K562 (cell line): ENCODE results near the gene CTBP2. TPM values are rescaled to one million over a fixed set of nuclear protein-coding genes. Genes with fewer than 3 reads are reported as not detected.

Experiments used
- ATAC-seq: fragments of 200-7000 bp; cut with Tn5 transposase; 3 replicates; pipeline ENCODE4 v1.9.1; 2020; ENCODE audit warnings: moderate library complexity
- BruUV-seq: library from RNA; stranded (reverse); fragments of 400-500 nt; replicated peaks from 2 replicates; lab custom pipeline; 2021; lab: Mats Ljungman, UMichigan
- CTCF ChIA-PET: fragments of 300-600 bp; formaldehyde crosslinking; extraction: SDS; loops from one replicate; lab custom pipeline; 2021; ENCODE audit warnings: low intra/inter-chr PET ratio; lab: Yijun Ruan, JAX
- POLR2A ChIA-PET: fragments of 300-600, 350-650 bp; sonication (Branson Sonifier 250); formaldehyde crosslinking; extraction: SDS; loops from one replicate; lab custom pipeline; 2021; ENCODE audit warnings: antibody characterized with exemption, inconsistent platforms; lab: Yijun Ruan, JAX
- DNase-seq, 4 experiments: peaks; one replicate each; pipeline versions ENCODE4 v3.0.0 to v3.0.0-alpha.2; 2011 to 2018; ENCODE audit warnings: low spot score in 3 of 4, mixed read lengths in 3 of 4; ENCODE audit errors: extremely low read depth in 1 of 4
- FAIRE-seq: peaks from 2 replicates; lab custom pipeline; 2011; peaks lifted over from hg19 to GRCh38; lab: Jason Lieb, UNC
- H2AFZ ChIP-seq: 2 replicates; pipeline ENCODE4 v1.6.0; 2011; ENCODE audit warnings: low read depth, low read length, control low read depth, inconsistent platforms
- H3K27ac ChIP-seq: fragments of 200-600 bp; 3 replicates; pipeline ENCODE4 v1.8.0; 2011; ENCODE audit warnings: low read depth, mild to moderate bottlenecking, control low read depth, inconsistent platforms, low read length, moderate library complexity, mixed read lengths; ENCODE audit errors: extremely low read depth
- H3K27me3 ChIP-seq, 2 experiments: fragments of 300-600 bp in 1 of 2; 2 replicates in 1 of 2; 3 replicates in 1 of 2; pipeline versions ENCODE4 v1.6.0 to v1.8.0; 2011; ENCODE audit warnings: inconsistent platforms in 2 of 2, low read length in 2 of 2, mild to moderate bottlenecking in 1 of 2, mixed read lengths in 1 of 2, moderate library complexity in 1 of 2; ENCODE audit not compliant: control insufficient read depth in 2 of 2, insufficient read depth in 2 of 2
- H3K36me3 ChIP-seq: fragments of 300-600 bp; 3 replicates; pipeline ENCODE4 v1.8.0; 2011; ENCODE audit warnings: mild to moderate bottlenecking, low read length, inconsistent platforms; ENCODE audit not compliant: control insufficient read depth, insufficient read depth
- H3K4me1 ChIP-seq, 2 experiments: fragments of 200-600 bp in 1 of 2; replicated peaks in 1 of 2; 2 replicates in 1 of 2; 3 replicates in 1 of 2; pipeline versions ENCODE4 v1.5.1 to v1.8.0; 2011; ENCODE audit warnings: inconsistent platforms in 2 of 2, low read length in 2 of 2, mild to moderate bottlenecking in 1 of 2, mixed read lengths in 1 of 2, moderate library complexity in 1 of 2; ENCODE audit not compliant: control insufficient read depth in 2 of 2, insufficient read depth in 2 of 2
- H3K4me2 ChIP-seq: 2 replicates; pipeline ENCODE4 v1.6.1; 2011; ENCODE audit warnings: low read length, control low read depth, inconsistent platforms, mixed read lengths; ENCODE audit not compliant: insufficient read depth
- H3K4me3 ChIP-seq: fragments of 200-600 bp; sonication (generic), shearing (Covaris generic); 2 replicates; pipeline ENCODE4 v1.5.1; 2016; ENCODE audit warnings: control low read depth, inconsistent platforms
- H3K79me2 ChIP-seq: fragments of 200-600 bp; 3 replicates; pipeline ENCODE4 v1.8.0; 2011; ENCODE audit warnings: low read length, inconsistent platforms; ENCODE audit not compliant: control insufficient read depth, insufficient read depth
- H3K9ac ChIP-seq, 2 experiments: 2 replicates each; pipeline versions ENCODE4 v1.6.0 to v1.6.1; 2011; ENCODE audit warnings: low read depth in 2 of 2, low read length in 2 of 2, control low read depth in 1 of 2, inconsistent platforms in 1 of 2, mild to moderate bottlenecking in 1 of 2, mixed read lengths in 1 of 2; ENCODE audit not compliant: insufficient read depth in 1 of 2
- H3K9me1 ChIP-seq: one replicate; pipeline ENCODE4 v1.6.0; 2011; ENCODE audit warnings: inconsistent platforms, mild to moderate bottlenecking, low read length, moderate library complexity; ENCODE audit not compliant: control insufficient read depth, insufficient read depth
- H3K9me3 ChIP-seq: replicated peaks from 2 replicates; pipeline ENCODE4 v1.5.1; 2011; ENCODE audit warnings: low read depth, low read length, inconsistent platforms; ENCODE audit not compliant: control insufficient read depth, insufficient read depth
- H4K20me1 ChIP-seq: replicated peaks from 2 replicates; pipeline ENCODE4 v1.6.1; 2011; ENCODE audit warnings: low read length, inconsistent platforms, mixed read lengths; ENCODE audit not compliant: control insufficient read depth, insufficient read depth
- CBX1 ChIP-seq: sonication (generic); IDR thresholded peaks from 2 replicates; pipeline ENCODE4 v1.6.1; 2016; ENCODE audit warnings: antibody characterized with exemption, low read depth, mild to moderate bottlenecking
- CGGBP1 ChIP-seq: fragments of 250-450 bp; sonication (Bioruptor Pico); IDR thresholded peaks from 2 replicates; pipeline ENCODE4 v1.9.0; 2021; ENCODE audit warnings: mild to moderate bottlenecking
- DIDO1 ChIP-seq: fragments of 450-650 bp; IDR thresholded peaks from 2 replicates; pipeline ENCODE4 v1.6.1; 2016; ENCODE audit warnings: low read depth, missing biosample characterization, missing genetic modification characterization
- E2F5 ChIP-seq: sonication (generic); formaldehyde crosslinking; IDR thresholded peaks from 2 replicates; pipeline ENCODE4 v1.8.0; 2022; ENCODE audit warnings: mild to moderate bottlenecking, missing genetic modification reagents
- HMBOX1 ChIP-seq: sonication (generic); IDR thresholded peaks from 2 replicates; pipeline ENCODE4 v1.6.1; 2016
- IRF9 ChIP-seq: fragments of 450-650 bp; IDR thresholded peaks from 2 replicates; pipeline ENCODE4 v1.6.1; 2016; ENCODE audit warnings: missing biosample characterization, missing genetic modification characterization
- JUND ChIP-seq, 2 experiments: IDR thresholded peaks; 2 replicates in 1 of 2; 3 replicates in 1 of 2; pipeline ENCODE4 v1.6.1; 2011; ENCODE audit warnings: borderline replicate concordance in 2 of 2, low read depth in 2 of 2, low read length in 2 of 2, improper control_type of control experiment in 1 of 2, missing biosample characterization in 1 of 2, missing genetic modification characterization in 1 of 2, missing genetic modification reagents in 1 of 2
- KDM4B ChIP-seq, 2 experiments: fragments of 450-650 bp in 1 of 2; sonication (generic) in 1 of 2; IDR thresholded peaks; 2 replicates each; pipeline ENCODE4 v1.6.1; 2016 to 2017; ENCODE audit warnings: borderline replicate concordance in 2 of 2, antibody characterized with exemption in 1 of 2, low read depth in 1 of 2, mild to moderate bottlenecking in 1 of 2
- MAX ChIP-seq: sonication (generic); formaldehyde crosslinking; IDR thresholded peaks from 2 replicates; pipeline ENCODE4 v1.9.0; 2022; ENCODE audit warnings: mild to moderate bottlenecking, missing genetic modification reagents
- MED1 ChIP-seq: sonication (generic); formaldehyde crosslinking; IDR thresholded peaks from 2 replicates; pipeline ENCODE4 v1.8.1; 2023; ENCODE audit warnings: missing genetic modification reagents, borderline replicate concordance
- RBM34 ChIP-seq: fragments of 200-400 bp; formaldehyde crosslinking; IDR thresholded peaks from 2 replicates; pipeline ENCODE4 v1.6.1; 2018; ENCODE audit warnings: low read length, borderline replicate concordance; ENCODE audit not compliant: insufficient read depth
- TSC22D4 ChIP-seq: fragments of 450-650 bp; IDR thresholded peaks from 2 replicates; pipeline ENCODE4 v1.6.1; 2016; ENCODE audit warnings: missing genetic modification characterization, missing biosample characterization, control low read depth
- USF2 ChIP-seq: sonication (generic); formaldehyde crosslinking; IDR thresholded peaks from 2 replicates; pipeline ENCODE4 v1.5.0; 2020; ENCODE audit warnings: missing genetic modification reagents
- WGBS: fragments of 100-300 bp; shearing (Covaris generic); methylation state at CpG from one replicate; pipeline ENCODE4 v1.1.6; 2016; ENCODE audit warnings: low coverage, mixed read lengths; ENCODE audit not compliant: insufficient coverage; ENCODE audit errors: missing lambda C conversion rate; 5-methylcytosine and 5-hydroxymethylcytosine counted together
- in situ Hi-C: fragments of 300-500 bp; cut with MboI; formaldehyde crosslinking; loops from 4 replicates; pipeline ENCODE4 v1.15.0; 2018; ENCODE audit warnings: inconsistent platforms, mixed read lengths
- intact Hi-C: fragments of 100-400 bp; cut with micrococcal nuclease; formaldehyde crosslinking; loops from 2 replicates; pipeline ENCODE4 v1.14.2; 2022
- polyA plus RNA-seq, 8 experiments: library from polyadenylated mRNA; depleted of rRNA in 4 of 8; stranded (reverse) in 5 of 8; unstranded in 3 of 8; fragments of >200 nt; fragmentation: Nextera tagmentation in 2 of 8; fragmentation: Illumina TruSeq in 1 of 8; extraction: Ambion mirVana in 2 of 8; extraction: Trizol in 1 of 8; gene quantifications; 2 replicates each; pipeline versions ENCODE4 v1.2.1 to v1.2.3, GENCODE V29; 2011 to 2014; ENCODE audit warnings: inconsistent platforms in 1 of 8, missing spikeins in 1 of 8
- total RNA-seq, 7 experiments: library from RNA; depleted of rRNA in 6 of 7; stranded (reverse); fragments of >200 nt in 6 of 7; fragmentation: Illumina TruSeq in 2 of 7; extraction: Trizol in 2 of 7; gene quantifications; 2 replicates each; pipeline versions ENCODE4 v1.2.1 to v1.2.3, GENCODE V29; 2011 to 2021; ENCODE audit warnings: low replicate concordance in 1 of 7

CTBP2 gene
- total and polyA plus RNA-seq, 9 of the 15 experiments (the other 6 are each of a cell fraction or from before 2014, with no cell fraction given) = 1.3 to 8.8 (median 5.1) TPM

- TF ChIP-seq IRF9 (no peak), JUND (IDR thresholded peaks at IDR 0.05; ENCODE audit: borderline replicate concordance, low read depth, low read length) (no peak), JUND (tag; IDR thresholded peaks at IDR 0.05; ENCODE audit: borderline replicate concordance, low read depth, low read length) (no peak), DIDO1 (no peak), E2F5 (no peak), MAX (CRISPR knock-in tag) (no peak)
- TF ChIP-seq, all 486 proteins: peak for 0
Measured at GRCh38 chr10:124987788-124988187, 172.6 kb downstream of the CTBP2 start (continued).

- Histone ChIP-seq H3K9me1 (no peaks in the 10 kb centered on the region), H3K27ac (no peak overlapping the region), H3K4me1 (no peaks in the 10 kb centered on the region), H3K36me3 (no peaks in the 10 kb centered on the region), H3K9me3 (no peaks in the 10 kb centered on the region), H3K79me2 (no peaks in the 10 kb centered on the region), H2AFZ (no peak overlapping the region), H3K4me3 (no peak overlapping the region), H3K9ac (no peak overlapping the region), H4K20me1 (no peaks in the 10 kb centered on the region), H3K4me2 (no peak overlapping the region), H3K27me3 (no peaks in the 10 kb centered on the region)
- no CpG with 5 or more reads among the region's 5 CpGs for WGBS
- intact Hi-C loops = no loop called here
- in situ Hi-C loops = no loop called here
- ChIA-PET POLR2A (no interaction called here), CTCF (no interaction called here)
- no peak for ATAC-seq
- no TSS peak for BruUV-seq
- DNase-seq = no peak
- no peak for FAIRE-seq
- TF ChIP-seq CBX1 (no peak), RBM34 (no peak), USF2 (CRISPR knock-in tag) (no peak), TSC22D4 (no peak), KDM4B (IDR thresholded peaks at IDR 0.05; ENCODE audit: borderline replicate concordance in 2 of 2, low read depth in 1 of 2) (no peak), HMBOX1 (no peak), MED1 (CRISPR knock-in tag) (no peak), CGGBP1 (CRISPR knock-in tag) (no peak)
Measured at GRCh38 chr10:124985162-124985561, 175.2 kb downstream of the CTBP2 start.
